ENCODE measurements around the gene PTGFRN.

DNA sequence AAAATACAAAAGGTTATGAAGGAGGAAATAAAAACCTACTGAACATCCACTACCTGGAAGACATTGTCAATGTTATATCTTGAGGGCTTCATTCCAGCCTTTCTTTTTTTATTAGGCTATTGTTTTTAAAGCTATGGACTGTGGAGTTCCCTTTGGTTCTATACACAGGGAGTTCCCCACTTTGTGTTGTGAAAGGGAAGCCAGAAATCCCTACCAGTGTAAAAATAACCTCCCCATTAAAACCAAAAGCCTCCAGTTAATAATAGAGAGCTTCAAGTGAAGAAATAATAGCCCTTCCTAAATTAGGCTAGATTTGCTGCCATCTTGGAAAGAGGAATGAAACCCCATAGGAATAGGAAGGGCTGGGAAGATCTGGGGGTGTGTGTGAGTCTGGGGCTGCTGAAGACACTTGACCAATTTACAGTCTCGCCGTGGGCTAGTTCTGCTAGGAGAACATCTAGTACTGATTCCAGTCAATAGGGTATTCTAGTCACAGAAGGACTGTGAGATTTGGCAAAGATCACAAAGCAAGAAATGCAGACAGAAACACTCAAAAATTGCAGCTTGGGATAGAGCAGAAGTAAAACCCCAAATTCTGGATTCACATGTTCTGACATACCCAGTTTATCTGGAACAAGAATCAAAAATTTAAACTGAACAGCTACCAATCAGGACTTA lies 32.4 kb upstream of the PTGFRN start:
- TF ChIP-seq CTCF (IDR thresholded peaks at IDR 0.05) (no peak), POLR2A (IDR thresholded peaks at IDR 0.05) (no peak)
